Endothelial cell of umbilical vein (primary cell): ENCODE measurements around the gene MAPKBP1. TPM values are rescaled to one million over a fixed set of nuclear protein-coding genes. Genes with fewer than 3 reads are reported as not detected.

Experiments
- BruUV-seq: library from RNA; stranded (reverse); fragments of 400-500 nt; replicated peaks from 2 replicates; lab custom pipeline; 2021; lab: Mats Ljungman, UMichigan
- CTCF ChIA-PET: fragments of 300-600, 350-600 bp; sonication (Branson Sonifier 250); formaldehyde crosslinking; loops from one replicate; lab custom pipeline; 2021; ENCODE audit warnings: antibody characterized with exemption, inconsistent platforms; lab: Charles Lee
- POLR2A ChIA-PET: fragments of 300-600, 350-600 bp; sonication (Branson Sonifier 250); formaldehyde crosslinking; loops from one replicate; lab custom pipeline; 2021; ENCODE audit warnings: antibody characterized with exemption, inconsistent platforms; lab: Charles Lee
- DNase-seq: peaks from one replicate; pipeline ENCODE4 v3.0.0-alpha.2; 2011; ENCODE audit warnings: low read depth, low spot score
- FAIRE-seq: peaks from 2 replicates; lab custom pipeline; 2011; peaks lifted over from hg19 to GRCh38; lab: Jason Lieb, UNC
- H2AFZ ChIP-seq: 2 replicates; pipeline ENCODE4 v1.6.0; 2012; ENCODE audit warnings: low read depth, low read length, control low read depth, inconsistent platforms
- H3K27ac ChIP-seq: 2 replicates; pipeline ENCODE4 v1.5.1; 2011; ENCODE audit warnings: low read depth, mild to moderate bottlenecking, control low read depth, low read length, moderate library complexity; ENCODE audit not compliant: insufficient read depth
- H3K27me3 ChIP-seq, 2 experiments: 2 replicates each; pipeline versions ENCODE4 v1.6.0 to v1.6.1; 2011; ENCODE audit warnings: low read length in 2 of 2, mixed read lengths in 1 of 2; ENCODE audit not compliant: control insufficient read depth in 2 of 2, insufficient read depth in 2 of 2
- H3K36me3 ChIP-seq, 2 experiments: 2 replicates in 1 of 2; 3 replicates in 1 of 2; pipeline ENCODE4 v1.5.1; 2011; ENCODE audit warnings: low read length in 2 of 2, mild to moderate bottlenecking in 1 of 2, moderate library complexity in 1 of 2; ENCODE audit not compliant: control insufficient read depth in 2 of 2, insufficient read depth in 2 of 2; ENCODE audit errors: extremely low read depth in 1 of 2
- H3K4me1 ChIP-seq: 3 replicates; pipeline ENCODE4 v1.5.1; 2011; ENCODE audit warnings: mild to moderate bottlenecking, low read length; ENCODE audit not compliant: control insufficient read depth, insufficient read depth; ENCODE audit errors: extremely low read depth
- H3K4me2 ChIP-seq: 2 replicates; pipeline ENCODE4 v1.6.1; 2011; ENCODE audit warnings: low read length, control low read depth, mixed read lengths; ENCODE audit not compliant: insufficient read depth
- H3K4me3 ChIP-seq, 3 experiments: fragments of 200-600 bp in 1 of 3; sonication (generic), shearing (Covaris generic) in 1 of 3; replicated peaks in 1 of 3; 2 replicates each; pipeline ENCODE4 v1.5.1; 2011 to 2016; ENCODE audit warnings: control low read depth in 3 of 3, low read length in 3 of 3, mild to moderate bottlenecking in 2 of 3, inconsistent platforms in 1 of 3, low read depth in 1 of 3, moderate library complexity in 1 of 3; ENCODE audit not compliant: insufficient read depth in 1 of 3
- H3K79me2 ChIP-seq: 2 replicates; pipeline ENCODE4 v1.6.0; 2012; ENCODE audit warnings: low read length, inconsistent platforms; ENCODE audit not compliant: control insufficient read depth, insufficient read depth
- H3K9ac ChIP-seq: replicated peaks from 2 replicates; pipeline ENCODE3; 2011; ENCODE audit warnings: low read length, control low read depth; ENCODE audit not compliant: insufficient read depth; ENCODE audit errors: extremely low read depth
- H3K9me1 ChIP-seq: replicated peaks from 3 replicates; pipeline ENCODE4 v1.6.0; 2011; ENCODE audit warnings: mild to moderate bottlenecking, low read length; ENCODE audit not compliant: control insufficient read depth, insufficient read depth; ENCODE audit errors: extremely low read depth
- H3K9me3 ChIP-seq: replicated peaks from 2 replicates; pipeline ENCODE4 v1.5.1; 2012; ENCODE audit warnings: low read length, inconsistent platforms; ENCODE audit not compliant: control insufficient read depth, insufficient read depth
- H4K20me1 ChIP-seq: replicated peaks from 2 replicates; pipeline ENCODE3; 2011; ENCODE audit warnings: mild to moderate bottlenecking, low read length; ENCODE audit not compliant: control insufficient read depth, insufficient read depth; ENCODE audit errors: extremely low read depth
- CTCF ChIP-seq, 2 donors: IDR thresholded peaks; 1 replicate in 1 of 2; 2 replicates in 1 of 2; pipeline ENCODE4 v1.5.1; 2011; ENCODE audit warnings: low read length in 2 of 2, mild to moderate bottlenecking in 2 of 2, moderate library complexity in 2 of 2, control low read depth in 1 of 2, inconsistent platforms in 1 of 2, low read depth in 1 of 2; ENCODE audit not compliant: insufficient read depth in 1 of 2; ENCODE audit errors: extremely low read depth in 1 of 2
- EZH2 ChIP-seq: IDR thresholded peaks from 2 replicates; pipeline ENCODE4 v1.6.1; 2012; ENCODE audit warnings: borderline replicate concordance, low read depth, mild to moderate bottlenecking, moderate library complexity, low read length, inconsistent platforms; ENCODE audit not compliant: severe bottlenecking
- FOS ChIP-seq: IDR thresholded peaks from 2 replicates; pipeline ENCODE4 v1.6.1; 2011; ENCODE audit warnings: mild to moderate bottlenecking, low read length, moderate library complexity, borderline replicate concordance; ENCODE audit not compliant: insufficient read depth
- GATA2 ChIP-seq: IDR thresholded peaks from 2 replicates; pipeline ENCODE4 v1.7.0; 2011; ENCODE audit warnings: low read depth, mild to moderate bottlenecking, moderate library complexity, mixed read lengths, low read length; ENCODE audit not compliant: insufficient read length, insufficient read depth
- JUN ChIP-seq: IDR thresholded peaks from 2 replicates; pipeline ENCODE4 v1.6.1; 2011; ENCODE audit warnings: borderline replicate concordance, low read depth; ENCODE audit not compliant: insufficient read length, insufficient read depth
- MAX ChIP-seq: IDR thresholded peaks from 2 replicates; pipeline ENCODE4 v1.6.1; 2011; ENCODE audit not compliant: insufficient read depth, insufficient read length
- MYC ChIP-seq: IDR thresholded peaks from one replicate; pipeline ENCODE4 v1.6.1; 2011; ENCODE audit warnings: mild to moderate bottlenecking, low read depth, low read length
- POLR2A ChIP-seq: IDR thresholded peaks from 2 replicates; pipeline ENCODE4 v1.6.1; 2012; ENCODE audit warnings: low read depth, mild to moderate bottlenecking, control low read depth, low read length
- POLR2AphosphoS5 ChIP-seq: IDR thresholded peaks from 2 replicates; pipeline ENCODE4 v1.6.1; 2012; ENCODE audit warnings: low read depth, mild to moderate bottlenecking, control low read depth, low read length, moderate library complexity; ENCODE audit not compliant: insufficient read depth
- dilution Hi-C: fragments of 300-500 bp; cut with MboI; formaldehyde crosslinking; loops from one replicate; pipeline ENCODE4 v1.15.0; 2019; ENCODE audit warnings: low sequenced_read_pairs; ENCODE audit not compliant: extremely low pct_ligation_motif_present
- intact Hi-C: fragments of 100-400 bp; cut with micrococcal nuclease; formaldehyde crosslinking; loops from one replicate; pipeline ENCODE4 v1.10.0; 2022
- polyA plus RNA-seq, 4 experiments: library from polyadenylated mRNA; depleted of rRNA in 3 of 4; stranded (reverse) in 3 of 4; unstranded in 1 of 4; fragments of >200 nt; gene quantifications; 2 replicates each; pipeline versions ENCODE4 v1.2.1 to v1.2.3, GENCODE V29; 2011 to 2012; ENCODE audit warnings: missing spikeins in 1 of 4
- total RNA-seq: library from RNA; stranded (reverse); gene quantifications from 2 replicates; pipeline ENCODE4 v1.2.3, GENCODE V29; 2021

Gene MAPKBP1
- total and polyA plus RNA-seq, 2 donors (not counting 3 experiments of a cell fraction or from before 2014, with no cell fraction given) = 12.3 to 55.8 TPM

GRCh38 chr15:41870689-41871081 is 96.4 kb downstream of the MAPKBP1 start:
- H3K4me3 ChIP-seq = no peak overlapping the region
- H3K79me2 ChIP-seq = no peaks in the 10 kb centered on the region
- no peaks in the 10 kb centered on the region for H3K9me1 ChIP-seq
- H3K9ac ChIP-seq = no peak overlapping the region
- ChIA-PET POLR2A (no interaction called here), CTCF (interaction anchor here (0.6 to 1.4 kb wide), 4 partner anchors 24 to 855 kb away, joined by 3 to 5 read pairs (median 4); no protein-coding TSS in a partner anchor)
- DNase-seq (no peak), FAIRE-seq (no peak)
- H3K4me1 ChIP-seq = no peaks in the 10 kb centered on the region
- no peak for TF ChIP-seq EZH2
- TF ChIP-seq CTCF (IDR thresholded peaks at IDR 0.05; ENCODE audit: extremely low read depth in 1 of 2, insufficient read depth in 1 of 2, low read depth in 1 of 2, low read length in 2 of 2) = no peak
- TF ChIP-seq GATA2 = no peak
- TF ChIP-seq POLR2A = no peak
- intact Hi-C loops = no loop called here
- no peak overlapping the region for H3K4me2 ChIP-seq
- no peaks in the 10 kb centered on the region for H3K27me3 ChIP-seq
- H4K20me1 ChIP-seq = no peaks in the 10 kb centered on the region
- H3K9me3 ChIP-seq = no peaks in the 10 kb centered on the region
- H3K36me3 ChIP-seq = peaks cover 2 to 38% of the 10 kb centered on the region in 2 experiments
- dilution Hi-C loops = no loop called here
- no peak overlapping the region for H2AFZ ChIP-seq
- BruUV-seq = no TSS peak
- H3K27ac ChIP-seq = no peak overlapping the region

- FAIRE-seq (no peak), DNase-seq (no peak)
- Histone ChIP-seq H3K9me1 (no peaks in the 10 kb centered on the region), H3K4me3 (no peak overlapping the region), H3K27ac (no peak overlapping the region), H2AFZ (no peak overlapping the region), H4K20me1 (no peaks in the 10 kb centered on the region), H3K27me3 (no peaks in the 10 kb centered on the region), H3K9ac (no peak overlapping the region), H3K4me2 (no peak overlapping the region), H3K9me3 (no peaks in the 10 kb centered on the region), H3K79me2 (no peaks in the 10 kb centered on the region), H3K4me1 (no peaks in the 10 kb centered on the region), H3K36me3 (peaks cover 2 to 42% of the 10 kb centered on the region in 2 experiments)
- no TSS peak for BruUV-seq
- ChIA-PET POLR2A (no interaction called here), CTCF (interaction anchor here (0.9 to 1.4 kb wide), 3 partner anchors 25 to 33 kb away, joined by 3 to 5 read pairs (median 4); no protein-coding TSS in a partner anchor)
- intact Hi-C loops (no loop called here), dilution Hi-C loops (no loop called here)
- no peak for TF ChIP-seq MAX
- no peak for TF ChIP-seq CTCF (IDR thresholded peaks at IDR 0.05; ENCODE audit: extremely low read depth in 1 of 2, insufficient read depth in 1 of 2, low read depth in 1 of 2, low read length in 2 of 2)
- no peak for TF ChIP-seq JUN
- TF ChIP-seq FOS = no peak
- no peak for TF ChIP-seq MYC
- TF ChIP-seq POLR2A = no peak
- TF ChIP-seq EZH2 = no peak
- TF ChIP-seq GATA2 = no peak
- TF ChIP-seq POLR2AphosphoS5 = no peak
These were observed 97.1 kb downstream of the MAPKBP1 start for GRCh38 chr15:41871175-41871905.
